Fibroblast of the aortic adventitia (primary cell): Measurements from ENCODE around the gene ATG2A. TPM values are rescaled to one million over a fixed set of nuclear protein-coding genes. Genes with fewer than 3 reads are reported as not detected.

ENCODE experiments used
- DNase-seq: peaks from one replicate; pipeline ENCODE4 v3.0.0-alpha.2; 2010; ENCODE audit warnings: low read depth
- H3K4me3 ChIP-seq: 2 replicates; pipeline ENCODE4 v1.5.1; 2011; ENCODE audit warnings: low read depth, mild to moderate bottlenecking, control low read depth, low read length, moderate library complexity
- CTCF ChIP-seq: IDR thresholded peaks from 2 replicates; pipeline ENCODE4 v1.5.1; 2011; ENCODE audit warnings: mild to moderate bottlenecking, low read length, control low read depth, inconsistent platforms; ENCODE audit not compliant: insufficient read depth
- total RNA-seq: library from RNA; depleted of rRNA; stranded (reverse); fragments of >200 nt; gene quantifications from 2 replicates; pipeline ENCODE4 v1.2.3, GENCODE V29; 2012; ENCODE audit warnings: low replicate concordance

ATG2A gene
- total RNA-seq, 1 donor: 18.8 TPM

GRCh38 chr11:64905516-64906313 is 11.3 kb downstream of the ATG2A start:
- no peak for TF ChIP-seq CTCF
- H3K4me3 ChIP-seq: no peak overlapping the region
- DNase-seq: no peak

GRCh38 chr11:64903291-64903833 is 13.6 kb downstream of the ATG2A start:
- DNase-seq: no peak
- no peak for TF ChIP-seq CTCF
- no peak overlapping the region for H3K4me3 ChIP-seq

- TF ChIP-seq CTCF: no peak
- DNase-seq: no peak
- H3K4me3 ChIP-seq: no peak overlapping the region
Observed at GRCh38 chr11:64902102-64902900, 14.7 kb downstream of the ATG2A start.

GRCh38 chr11:64900774-64901173 is 16.2 kb downstream of the ATG2A start:
- no peak for TF ChIP-seq CTCF
- no peak for DNase-seq
- H3K4me3 ChIP-seq: no peak overlapping the region

GRCh38 chr11:64900263-64900678 is 16.7 kb downstream of the ATG2A start:
- H3K4me3 ChIP-seq: no peak overlapping the region
- no peak for DNase-seq
- TF ChIP-seq CTCF: no peak

- no peak for DNase-seq
- H3K4me3 ChIP-seq: no peak overlapping the region
- TF ChIP-seq CTCF: no peak
Observed at GRCh38 chr11:64898541-64898940, 18.5 kb downstream of the ATG2A start.
